GM21825 (cell line): ENCODE measurements around the gene ICAM2.

ENCODE experiments used
- ATAC-seq: cut with Tn5 transposase; IDR thresholded peaks from one replicate; pipeline ENCODE4 v1.9.1; 2021; ENCODE audit warnings: mild to moderate bottlenecking, moderate library complexity; ENCODE audit not compliant: unreplicated experiment

Gene ICAM2

DNA sequence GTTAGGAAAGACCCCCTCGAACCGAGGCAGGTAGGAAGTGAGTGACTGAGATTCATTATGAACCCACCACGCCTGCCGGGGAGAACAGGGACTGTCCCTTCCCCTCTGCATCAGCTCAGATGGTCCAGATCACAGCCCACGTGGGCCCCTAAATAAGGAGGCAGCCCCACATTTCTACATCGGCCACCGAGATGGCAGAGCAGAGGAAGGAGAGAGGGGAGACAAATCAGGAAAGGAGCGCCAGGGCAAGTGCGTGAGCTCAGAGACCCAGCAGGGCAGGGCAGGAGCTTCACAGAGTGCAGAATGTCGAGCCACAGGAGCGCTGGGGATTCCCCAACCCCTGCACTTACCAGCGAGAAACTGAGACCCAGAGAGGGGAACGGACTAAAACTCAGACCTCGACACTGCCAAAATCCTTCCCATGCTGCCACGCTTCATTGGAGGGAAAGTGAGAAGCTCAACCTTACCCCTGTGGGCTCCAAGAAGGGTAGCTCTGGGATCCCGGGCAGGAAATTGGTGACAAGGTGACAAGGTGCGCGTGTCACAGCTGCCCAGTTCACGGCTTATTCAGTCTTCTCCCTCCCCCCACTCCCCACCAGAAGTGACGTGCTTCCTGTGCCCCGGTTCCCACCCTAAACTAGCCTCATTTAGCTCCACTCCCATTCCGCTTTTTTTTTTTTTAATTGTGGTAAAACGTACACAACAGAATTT is at the start of gene ICAM2:
Gene ICAM2 (minus strand): TSS at position 578 of the 711 bp plus-strand sequence. CDS start 13,942 bp downstream, outside the sequence.
- peak; percentile 52 for ATAC-seq

DNA sequence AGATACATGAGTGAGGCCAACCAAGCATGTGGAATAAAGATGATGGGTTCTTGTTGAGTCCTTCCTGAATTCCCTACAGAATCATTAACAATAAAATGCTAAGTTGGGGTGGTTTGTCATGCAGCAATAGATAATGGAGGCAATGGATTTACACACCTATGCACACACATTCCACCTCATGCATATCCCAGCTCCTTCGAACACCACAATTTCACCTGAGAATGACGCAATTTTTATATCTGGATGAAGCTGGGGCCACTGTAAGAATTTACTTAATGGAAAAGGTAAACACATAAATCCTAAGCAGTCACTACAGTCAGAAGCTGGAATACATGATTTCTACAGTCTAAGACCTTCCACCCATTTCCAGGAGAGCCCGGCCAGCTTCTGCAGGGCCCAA is 49.8 kb upstream of the ICAM2 start:
- ATAC-seq, result no peak

DNA sequence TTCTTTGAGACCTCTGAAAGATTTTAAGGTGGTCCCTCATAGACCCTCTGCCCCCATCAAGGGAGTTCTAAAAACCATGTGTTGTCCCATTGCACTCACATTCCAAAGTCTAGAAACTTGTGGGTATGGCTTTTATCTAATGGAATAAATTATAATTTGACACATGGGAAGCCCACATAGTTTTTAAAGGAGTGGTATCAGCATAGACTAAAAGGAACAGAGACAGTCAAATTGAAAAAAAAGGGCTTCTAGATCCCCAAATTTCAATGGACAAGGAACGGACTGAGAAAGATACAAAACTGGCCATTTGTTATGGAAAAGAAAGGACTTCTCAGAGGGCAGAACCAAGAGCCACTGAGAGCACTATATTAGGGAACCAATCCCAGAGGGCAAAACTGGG is 48.7 kb upstream of the ICAM2 start:
- no peak for ATAC-seq

DNA sequence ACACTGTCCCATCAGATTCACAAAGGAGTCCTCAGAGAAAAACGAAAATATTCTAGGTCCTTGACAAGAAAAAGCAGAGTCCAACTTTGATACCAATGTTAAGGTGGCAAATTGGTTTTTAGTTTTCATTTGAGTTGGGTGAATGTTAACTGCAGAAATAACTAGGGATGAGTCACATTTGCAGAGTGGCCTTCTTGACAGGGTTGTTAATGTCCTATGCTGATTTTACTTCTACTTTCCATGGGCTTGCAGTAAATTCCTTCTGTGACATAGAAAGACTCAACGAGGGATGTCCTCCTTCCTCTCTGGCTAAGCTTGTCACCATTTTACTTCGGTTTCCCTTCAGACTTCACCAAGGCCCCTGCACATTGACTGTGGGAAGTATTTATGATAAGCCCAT is 47.2 kb upstream of the ICAM2 start:
- ATAC-seq, result no peak

DNA sequence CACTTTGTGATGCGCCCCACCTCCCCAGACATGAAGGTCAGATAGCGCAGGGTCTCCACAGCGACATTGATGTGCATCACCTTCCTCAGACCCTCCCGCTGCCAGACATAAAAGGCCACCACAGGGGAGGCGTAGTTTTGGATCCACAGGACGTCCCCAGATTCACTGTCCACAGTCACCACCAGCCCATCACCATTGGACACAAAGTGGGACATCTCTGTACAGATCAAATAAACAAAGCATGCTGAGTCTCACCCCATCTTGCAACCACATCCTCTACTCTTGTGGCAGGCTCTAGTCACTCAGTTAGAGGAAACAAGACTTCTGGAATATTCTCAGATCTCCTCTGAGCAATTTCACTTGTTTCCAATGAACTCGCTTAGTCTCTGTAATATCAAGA is 46.3 kb upstream of the ICAM2 start:
- ATAC-seq, result no peak

DNA sequence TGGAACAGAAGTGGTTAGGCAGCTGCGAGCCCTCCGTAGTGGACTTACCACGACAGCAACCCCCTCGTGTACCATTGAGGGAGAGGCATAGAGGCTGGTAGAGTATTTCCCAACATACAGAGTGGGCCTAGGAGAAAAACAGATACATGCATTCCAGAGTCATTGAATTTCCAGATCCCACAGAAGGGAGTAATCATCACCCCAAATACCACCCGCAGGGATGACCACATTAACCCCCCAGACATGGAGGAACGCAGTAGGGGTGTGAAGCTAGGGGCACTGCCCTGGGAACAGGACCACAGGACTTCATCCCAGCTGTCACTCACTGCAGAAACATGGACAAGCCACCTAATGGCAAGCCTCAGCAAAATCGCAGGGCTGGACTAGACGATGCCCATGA is 44.7 kb upstream of the ICAM2 start:
- no peak for ATAC-seq

DNA sequence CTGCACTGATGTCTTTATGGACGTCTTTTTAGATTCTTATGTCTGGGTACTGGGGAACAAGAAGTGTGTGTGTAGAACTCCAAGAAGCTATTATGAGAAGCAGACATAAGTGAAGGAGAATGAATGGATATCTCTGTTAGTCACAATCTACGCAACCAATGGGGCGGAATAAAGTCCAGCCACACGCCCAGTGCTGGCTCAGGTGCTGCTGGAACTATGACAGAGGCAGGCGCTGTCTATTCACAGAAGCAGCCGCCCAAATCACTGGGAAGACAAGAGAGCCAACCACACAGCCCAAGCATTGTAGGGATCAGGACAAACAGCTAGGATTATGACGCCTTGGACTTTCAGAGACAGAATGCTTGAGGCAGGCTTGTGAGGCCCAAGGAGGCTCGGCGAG is 43.9 kb upstream of the ICAM2 start:
- ATAC-seq, result no peak

DNA sequence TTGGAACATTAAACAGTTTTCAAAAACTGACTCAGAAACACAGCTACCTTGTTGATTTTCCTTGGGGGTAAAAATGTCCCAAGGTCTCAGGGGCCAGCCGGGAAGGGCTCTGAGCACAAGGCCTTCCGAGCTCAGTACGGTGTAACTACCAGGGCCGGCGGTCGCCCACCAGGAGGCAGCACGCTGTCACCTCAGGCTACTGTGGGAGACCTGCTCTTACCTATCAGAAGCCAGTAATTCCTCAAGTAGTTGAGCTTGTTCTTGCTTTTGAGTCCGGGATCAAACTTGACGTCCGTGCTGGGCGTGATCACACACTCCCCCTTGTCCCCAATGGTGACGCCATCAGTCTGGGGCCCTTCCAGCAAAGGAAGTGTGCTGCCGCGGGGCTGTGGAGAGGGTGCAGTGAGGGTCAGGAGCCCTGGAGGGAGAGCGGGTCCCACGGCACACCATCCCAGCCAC is 43.4 kb upstream of the ICAM2 start:
- ATAC-seq, result no peak

DNA sequence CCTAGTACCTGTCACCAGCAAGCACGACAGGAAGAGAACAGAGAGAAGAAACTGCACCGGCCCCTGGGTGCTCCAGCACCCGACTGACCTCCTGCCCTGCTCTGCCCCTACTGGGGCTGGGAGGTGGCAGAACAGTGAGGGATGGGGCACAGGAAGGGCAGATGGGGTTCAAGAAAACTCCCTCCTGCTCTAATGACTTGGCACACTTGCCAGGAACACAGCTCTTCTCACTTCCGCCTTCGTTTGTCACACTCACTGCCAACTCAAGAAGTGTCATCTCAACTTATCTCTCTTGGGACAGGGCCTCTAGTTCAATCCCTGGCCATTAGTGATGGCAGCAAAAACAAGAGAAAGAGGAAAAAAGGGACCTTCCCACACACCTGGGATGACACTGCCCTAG is 42.7 kb upstream of the ICAM2 start:
- ATAC-seq, result no peak

DNA sequence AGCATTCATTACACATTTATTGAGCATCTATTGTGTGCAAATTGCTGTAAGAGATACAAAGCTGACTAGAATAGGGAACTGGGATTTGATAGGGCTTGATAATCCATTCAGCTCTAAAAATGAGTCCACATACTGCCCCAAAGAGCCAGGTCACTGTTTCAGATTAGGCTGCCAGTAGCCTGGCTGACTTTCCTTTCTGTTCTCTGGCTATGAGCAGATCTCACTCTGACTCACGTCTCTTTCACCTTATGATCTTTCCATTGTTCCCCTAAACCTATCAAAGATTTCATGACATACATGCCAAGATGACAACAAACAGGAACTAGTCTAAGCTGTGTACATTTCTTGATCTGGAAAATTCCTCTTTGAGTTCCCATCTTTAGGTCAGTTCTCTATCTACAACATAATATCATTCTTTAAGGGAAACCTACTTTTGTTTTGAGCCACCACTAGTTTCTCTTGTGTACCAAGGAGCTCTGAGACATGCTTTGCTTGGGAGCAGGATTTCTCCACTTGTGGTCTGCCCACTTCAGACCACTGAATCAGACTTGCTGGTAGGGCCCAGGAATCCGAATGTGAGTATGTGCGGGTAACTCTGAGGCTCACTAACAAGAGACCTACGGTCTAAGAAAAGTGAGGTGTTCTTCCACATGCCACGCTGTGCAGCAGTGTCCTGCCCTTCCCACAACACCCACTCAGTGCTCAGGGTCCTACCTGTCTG is 40.9 kb upstream of the ICAM2 start:
- peak; percentile 55 for ATAC-seq

DNA sequence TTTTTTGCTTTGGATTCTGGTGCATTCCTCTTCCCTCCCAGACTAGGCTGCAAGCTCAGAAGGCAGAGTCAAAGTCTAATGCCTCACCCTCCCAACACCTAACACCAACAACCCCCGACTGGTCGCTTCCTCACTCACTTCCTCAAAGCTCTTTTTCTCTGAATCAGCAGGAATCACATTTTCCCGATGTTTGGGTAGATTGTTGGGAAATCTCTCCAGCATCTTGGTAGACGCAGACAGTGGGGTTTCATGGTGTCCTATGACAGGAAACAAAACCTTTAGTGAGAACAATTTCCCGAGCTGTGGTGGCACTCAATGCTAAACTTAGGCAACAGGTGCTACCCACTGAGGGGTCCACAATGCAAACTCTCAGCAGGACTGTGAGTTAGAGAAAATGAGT is 39.9 kb upstream of the ICAM2 start:
- ATAC-seq, result no peak

DNA sequence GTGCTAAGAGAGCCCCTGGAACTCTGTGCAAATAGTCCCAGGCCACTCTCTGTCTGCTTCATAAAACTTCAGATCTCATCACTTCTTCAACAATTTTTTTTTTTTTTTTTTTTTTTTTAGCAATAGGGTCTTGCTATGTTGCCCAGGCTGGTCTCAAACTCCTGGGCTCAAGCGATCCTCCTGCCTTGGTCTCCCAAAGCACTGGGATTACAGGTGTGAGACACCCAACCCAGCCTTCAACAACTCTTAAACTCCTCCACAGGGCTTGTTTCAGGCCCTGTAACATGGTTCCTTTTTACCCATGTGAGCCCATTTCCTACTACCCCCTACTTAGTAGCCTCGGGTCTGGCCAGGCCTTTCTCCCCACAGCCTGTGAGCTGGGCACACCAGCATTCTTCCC is 39.3 kb upstream of the ICAM2 start:
- ATAC-seq, result no peak

DNA sequence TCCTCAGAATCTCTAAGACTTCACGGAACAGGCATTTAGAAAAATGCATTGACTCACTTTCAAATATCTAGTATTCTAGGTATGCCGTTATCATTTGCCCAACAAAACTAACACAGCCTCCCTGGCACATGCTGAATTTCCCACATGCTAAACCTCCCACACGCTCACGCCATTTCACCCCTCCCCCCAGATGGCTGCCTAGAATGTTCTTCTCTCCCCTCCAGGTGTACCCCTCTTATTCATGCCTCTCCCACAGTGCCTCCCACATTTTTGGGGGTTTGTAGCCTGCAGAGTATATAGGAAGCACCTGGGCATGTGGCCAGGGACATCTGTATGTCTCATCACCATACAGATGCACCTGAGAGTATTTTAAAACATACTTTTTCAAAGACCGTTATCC is 38.2 kb upstream of the ICAM2 start:
- ATAC-seq, result no peak

DNA sequence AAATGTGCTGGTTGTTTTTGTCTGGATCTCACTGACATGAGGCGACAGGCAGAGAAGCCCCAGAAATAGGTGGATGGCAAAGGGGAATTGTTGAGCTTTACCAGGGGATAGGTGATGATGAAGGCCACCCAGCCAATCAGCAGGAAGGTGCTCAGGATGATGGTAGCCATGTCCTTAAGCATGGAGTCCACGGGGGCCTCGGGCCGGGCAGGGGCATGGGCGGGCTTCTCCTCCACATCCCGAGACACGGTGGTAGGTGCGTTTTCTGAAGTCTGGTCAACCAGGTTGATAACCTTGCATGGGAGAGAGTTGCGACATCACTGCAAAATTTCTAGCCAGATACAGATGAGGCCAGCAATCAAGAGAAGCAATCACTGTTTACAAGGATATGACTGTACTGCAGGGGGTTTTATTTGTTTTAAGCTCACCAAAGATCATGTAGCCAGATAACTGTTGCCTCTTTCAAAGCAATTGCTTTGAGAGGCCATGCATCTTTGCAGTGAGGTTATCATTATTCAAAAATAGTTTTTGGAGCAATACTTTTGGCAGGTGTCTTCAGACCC is 37.3 kb upstream of the ICAM2 start:
- ATAC-seq, result no peak

DNA sequence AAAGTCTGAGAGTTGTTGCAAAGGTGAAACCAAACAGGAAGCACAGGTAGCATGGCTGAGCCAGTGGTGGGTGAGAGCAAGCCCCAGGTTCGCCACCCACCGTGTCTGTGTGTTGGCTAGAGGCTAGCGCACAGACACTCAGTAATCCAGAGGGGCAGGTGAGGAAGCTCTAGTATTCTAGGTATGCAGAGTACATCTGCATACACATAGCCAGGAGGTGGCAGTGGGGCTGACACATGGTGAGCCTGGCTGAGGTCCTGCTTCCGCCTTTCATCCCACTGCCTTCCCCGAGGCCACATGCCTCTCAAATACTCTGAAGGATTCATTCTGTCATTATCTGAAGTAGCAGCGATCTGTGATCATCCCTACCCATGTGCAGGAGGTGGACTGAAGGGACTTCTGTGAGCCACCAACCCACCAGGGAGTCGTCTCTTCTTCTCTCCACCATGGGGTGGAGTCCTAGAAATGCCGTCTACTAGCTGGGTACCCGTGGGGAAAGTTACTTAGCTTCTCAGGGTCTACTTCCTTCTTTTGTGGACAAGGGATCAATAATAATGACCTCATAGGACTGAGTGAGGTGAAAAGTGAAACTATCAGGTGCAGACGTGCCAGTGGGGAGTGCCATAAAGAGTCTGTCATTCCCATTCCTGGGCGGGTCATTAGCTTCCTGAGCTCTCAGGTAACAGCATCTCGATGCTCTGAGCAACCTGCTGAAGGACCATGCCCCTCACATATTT is 36.0 kb upstream of the ICAM2 start:
- peak; percentile 53 for ATAC-seq

DNA sequence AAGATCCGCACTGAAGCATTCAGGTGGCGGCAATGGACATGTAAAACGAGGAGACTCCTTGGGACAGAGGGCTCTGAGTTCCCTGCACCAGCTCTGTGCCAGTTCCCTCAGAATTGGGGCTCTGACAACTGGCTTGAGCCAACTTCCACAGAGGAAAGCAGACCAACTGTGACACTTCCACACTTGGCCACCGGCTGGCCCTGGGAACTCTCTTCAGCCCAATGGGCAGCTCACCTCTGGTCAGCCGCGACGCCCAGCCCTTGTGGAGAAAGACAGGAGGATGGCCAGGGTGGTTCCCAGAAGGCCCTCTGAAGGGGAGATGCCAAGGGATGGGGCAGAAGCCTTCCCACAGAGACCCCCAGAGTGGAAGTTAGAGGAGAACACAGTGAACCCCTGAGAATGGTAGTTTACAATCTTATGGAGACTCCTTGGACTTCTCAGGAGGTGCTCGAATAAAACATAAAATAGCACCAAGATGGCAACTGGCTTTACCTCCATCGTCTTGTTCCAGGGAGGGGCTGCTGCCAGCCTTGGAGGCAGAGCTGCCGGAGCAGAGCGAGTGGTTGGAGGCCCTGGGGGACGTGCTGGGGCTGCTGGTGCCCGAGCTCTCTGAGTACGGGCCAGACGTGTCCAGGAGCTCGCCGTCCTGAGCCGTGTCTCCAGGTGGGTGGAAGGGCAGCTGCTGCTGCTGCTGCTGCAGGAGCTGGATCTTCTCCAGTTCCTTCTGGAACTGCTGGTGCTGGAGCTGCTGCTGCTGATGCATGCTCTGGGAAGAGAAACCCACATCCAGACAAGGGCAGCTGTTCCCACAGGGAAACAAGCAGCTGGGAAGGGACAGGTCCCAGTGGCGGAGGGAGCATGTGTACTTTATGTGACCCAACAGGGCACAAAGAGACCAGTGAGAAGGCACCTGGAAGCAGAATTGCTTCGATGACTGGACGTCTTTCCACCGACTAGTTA is 35.0 kb upstream of the ICAM2 start:
- no peak for ATAC-seq

DNA sequence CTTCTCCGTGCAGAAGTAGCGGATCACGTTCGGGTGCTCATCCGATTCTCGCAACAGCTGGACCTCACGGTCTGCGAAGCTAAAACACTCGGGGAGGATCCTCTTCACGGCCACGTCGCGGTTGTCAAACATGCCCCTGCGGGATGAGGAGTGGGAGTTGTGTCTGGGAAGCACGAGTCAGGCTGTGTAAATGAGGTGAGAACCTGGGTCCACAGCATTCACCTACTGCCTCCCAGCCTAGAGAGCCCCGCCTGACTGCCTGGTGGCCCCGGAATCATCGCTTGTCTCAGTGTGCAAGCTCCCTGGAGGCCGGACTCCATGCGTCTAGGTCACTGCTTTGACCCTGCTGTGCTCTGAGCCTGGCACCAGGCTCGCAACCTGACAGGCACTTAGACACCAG is 33.9 kb upstream of the ICAM2 start:
- no peak for ATAC-seq

DNA sequence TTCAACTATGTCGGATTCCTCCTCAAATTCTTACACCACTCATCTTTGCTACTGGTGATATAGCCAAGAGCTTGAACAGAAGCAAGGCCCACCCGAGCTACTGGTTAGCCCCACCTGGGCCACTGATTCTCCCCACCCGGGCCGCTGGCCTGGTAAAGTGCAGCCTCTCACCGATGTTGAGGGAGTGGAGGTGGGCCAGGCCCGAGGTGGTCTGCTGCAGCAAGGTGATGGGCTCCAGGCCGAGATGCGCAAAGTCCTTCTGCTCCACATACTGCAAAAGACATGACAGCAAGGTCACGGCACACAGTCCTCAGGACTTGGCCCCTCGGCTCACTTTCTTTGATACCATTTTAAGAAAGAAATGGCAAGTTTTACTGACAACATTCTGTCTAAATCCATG is 32.7 kb upstream of the ICAM2 start:
- ATAC-seq, result no peak

DNA sequence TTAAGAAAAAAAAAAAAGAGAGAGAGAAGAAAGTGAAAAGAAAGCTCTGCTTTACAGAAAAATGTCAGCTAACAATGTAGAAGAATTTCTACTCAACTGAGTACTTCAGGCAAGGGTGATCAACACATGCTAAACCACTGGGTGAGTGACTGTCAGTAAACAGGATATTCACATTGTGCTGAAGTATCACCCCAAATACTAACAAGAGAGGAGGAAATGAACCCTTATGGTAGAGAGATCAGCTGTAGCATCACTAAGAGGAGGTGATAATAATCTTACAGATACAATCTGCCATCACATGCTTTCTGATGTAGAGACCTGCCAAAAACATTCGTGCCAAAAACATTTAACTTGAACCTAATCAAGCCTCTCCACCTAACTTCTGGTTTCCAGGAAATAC is 30.7 kb upstream of the ICAM2 start:
- no peak for ATAC-seq

DNA sequence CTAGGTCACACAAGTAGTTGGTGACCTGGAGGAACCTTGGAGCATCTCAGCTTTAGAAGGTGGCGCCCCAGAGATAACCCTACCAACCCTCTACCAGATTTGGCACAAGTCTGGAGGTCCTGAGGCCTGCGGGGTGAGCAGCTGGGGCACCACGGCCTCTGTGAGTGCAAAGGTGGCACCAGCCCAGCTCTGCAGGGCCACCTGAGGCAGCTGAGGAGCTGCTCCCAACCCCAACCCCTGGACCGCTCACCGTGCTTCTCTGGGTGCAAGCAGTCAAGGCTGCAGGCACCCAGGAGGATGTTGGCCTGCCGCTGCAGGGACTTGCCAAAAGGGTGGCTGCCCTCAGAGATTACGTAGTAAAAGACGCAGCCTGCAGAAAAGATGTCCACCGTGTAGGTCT is 28.4 kb upstream of the ICAM2 start:
- no peak for ATAC-seq
